ENCODE results near the gene SPIB.

The SPIB gene

DNA sequence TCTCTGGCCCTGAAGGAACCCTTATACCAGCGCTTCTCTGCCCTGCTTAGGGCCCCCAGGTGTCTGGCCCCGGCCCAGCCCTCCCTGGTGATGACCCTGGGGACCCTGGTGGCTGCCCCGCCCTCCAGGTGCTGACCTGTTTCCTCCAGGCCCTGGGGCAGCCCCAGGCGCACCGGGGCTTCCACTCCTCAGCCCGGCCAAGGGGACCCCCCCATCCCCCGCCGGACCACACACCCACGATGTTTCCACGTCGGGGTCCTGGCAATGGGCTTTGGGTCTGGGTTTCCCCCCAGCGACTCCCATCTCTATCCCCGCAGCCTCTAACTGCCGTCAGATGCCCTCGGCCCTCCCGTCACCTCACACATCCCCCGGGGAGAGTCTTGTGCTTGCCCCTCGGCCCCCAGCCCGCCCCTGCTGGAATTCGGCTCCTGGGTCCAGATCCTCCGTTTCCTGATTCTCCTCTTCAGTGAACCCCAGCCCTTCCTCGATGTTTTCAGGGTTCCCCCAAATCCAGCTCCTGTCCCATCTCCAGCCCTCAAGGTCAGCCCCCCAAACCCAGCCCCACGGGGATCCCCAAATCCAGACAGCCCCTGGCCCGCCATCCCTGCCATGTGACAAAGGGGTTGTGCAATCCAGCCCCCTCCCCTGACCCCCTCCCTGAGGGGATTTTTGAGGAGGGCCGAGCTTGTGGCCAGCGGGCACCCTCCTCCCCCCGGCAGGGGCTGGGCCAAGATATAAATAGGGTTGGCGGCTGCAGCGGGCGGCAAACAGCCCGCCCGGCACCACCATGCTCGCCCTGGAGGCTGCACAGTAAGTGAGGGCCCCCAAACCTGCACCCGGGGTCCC, at the start of gene SPIB:
SPIB (plus strand) TSS at position 763 of the 846 bp plus-strand sequence; CDS start at position 788, 25 bp downstream.
- Histone ChIP-seq H3K36me3 (ENCODE audit: insufficient read depth, low read length) (no peaks in the 10 kb centered on the region), H3K9ac (ENCODE audit: low read depth, low read length) (peak within 1 kb of the TSS; percentile 48; the same call in 1 of the 2 replicates), H3K4me1 (ENCODE audit: insufficient read depth, low read length) (peaks cover 8% of the 10 kb centered on the region; the same call in 1 of the 2 replicates), H3K9me3 (ENCODE audit: control insufficient read depth, insufficient read depth, low read length) (no peaks in the 10 kb centered on the region)

DNA sequence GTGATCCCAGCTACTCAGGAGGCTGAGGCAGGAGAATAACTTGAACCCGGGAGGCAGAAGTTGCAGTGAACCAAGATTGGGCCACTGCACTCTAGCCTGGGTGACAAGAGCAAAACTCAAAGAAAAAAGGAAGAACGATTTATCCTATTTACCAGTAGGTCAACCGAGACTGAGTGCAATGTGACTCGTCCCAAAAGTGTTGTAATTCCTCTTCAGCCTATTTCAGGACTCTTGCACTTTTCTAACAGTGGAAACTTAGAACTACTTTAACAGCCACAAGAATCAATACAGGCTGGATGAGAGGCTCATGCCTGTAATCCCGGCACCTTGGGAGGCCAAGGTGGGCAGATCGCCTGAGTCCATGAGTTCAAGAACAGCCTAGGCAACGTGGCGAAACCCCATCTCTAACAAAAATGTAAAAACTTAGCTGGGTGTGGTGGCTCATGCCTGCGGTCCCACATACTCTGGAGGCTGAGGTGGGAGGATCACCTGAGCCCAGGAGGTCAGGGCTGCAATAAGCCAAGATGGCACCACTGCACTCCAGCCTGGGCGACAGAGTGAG, 46.7 kb upstream of the SPIB start:
- H3K4me1 ChIP-seq (ENCODE audit: insufficient read depth, low read length): no peaks in the 10 kb centered on the region; the same call in 1 of the 2 replicates
- no peak overlapping the region for H3K9ac ChIP-seq (ENCODE audit: low read depth, low read length)
- no peaks in the 10 kb centered on the region for H3K36me3 ChIP-seq (ENCODE audit: insufficient read depth, low read length)
- no peaks in the 10 kb centered on the region for H3K9me3 ChIP-seq (ENCODE audit: control insufficient read depth, insufficient read depth, low read length)

DNA sequence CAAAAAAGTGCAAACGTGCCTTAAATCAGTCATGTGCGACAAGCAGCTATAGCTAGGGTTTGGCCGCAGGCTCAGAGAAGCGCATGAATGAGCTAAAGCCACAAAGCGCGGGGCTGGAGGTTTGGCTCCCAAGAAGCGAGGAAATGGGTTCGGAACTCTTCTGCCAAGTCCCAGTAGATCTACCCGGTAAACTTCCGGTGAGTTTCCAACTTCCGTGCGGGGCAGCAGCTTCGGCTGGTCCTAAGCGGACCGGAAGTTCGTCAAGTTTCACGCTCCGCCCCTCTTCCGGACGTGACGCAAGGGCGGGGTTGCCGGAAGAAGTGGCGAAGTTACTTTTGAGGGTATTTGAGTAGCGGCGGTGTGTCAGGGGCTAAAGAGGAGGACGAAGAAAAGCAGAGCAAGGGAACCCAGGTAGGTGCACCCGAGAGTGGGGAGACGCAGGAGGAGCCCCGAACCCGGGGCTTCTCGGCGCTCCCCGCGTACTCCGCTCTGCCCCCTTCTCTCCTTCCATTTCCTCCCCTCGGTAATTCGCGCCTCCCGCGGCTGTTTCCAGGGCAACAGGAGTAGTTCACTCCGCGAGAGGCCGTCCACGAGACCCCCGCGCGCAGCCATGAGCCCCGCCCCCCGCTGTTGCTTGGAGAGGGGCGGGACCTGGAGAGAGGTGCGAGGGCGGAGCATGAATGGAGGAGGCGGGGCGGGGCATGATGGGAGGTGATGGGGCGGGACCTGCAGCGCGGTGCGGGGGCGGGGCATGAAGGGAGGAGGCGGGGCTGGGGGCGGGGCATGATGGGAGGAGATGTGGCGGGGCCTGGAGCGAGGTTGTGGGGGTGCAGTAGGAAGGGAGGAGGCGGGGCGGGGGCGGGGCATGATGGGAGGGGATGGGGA, 42.3 kb upstream of the SPIB start, which contains the start of gene NR1H2:
NR1H2 (plus strand) TSS at position 292 of the 885 bp plus-strand sequence. CDS start 1,149 bp downstream, outside the sequence.
- H3K4me1 ChIP-seq (ENCODE audit: insufficient read depth, low read length): no peaks in the 10 kb centered on the region; the same call in 1 of the 2 replicates
- H3K9me3 ChIP-seq (ENCODE audit: control insufficient read depth, insufficient read depth, low read length): no peaks in the 10 kb centered on the region
- H3K36me3 ChIP-seq (ENCODE audit: insufficient read depth, low read length): 0 out of 2 replicates have a peak, but pooled peaks cover 5% of the 10 kb centered on the region
- H3K9ac ChIP-seq (ENCODE audit: low read depth, low read length): peak within 1 kb of the TSS; percentile 96

DNA sequence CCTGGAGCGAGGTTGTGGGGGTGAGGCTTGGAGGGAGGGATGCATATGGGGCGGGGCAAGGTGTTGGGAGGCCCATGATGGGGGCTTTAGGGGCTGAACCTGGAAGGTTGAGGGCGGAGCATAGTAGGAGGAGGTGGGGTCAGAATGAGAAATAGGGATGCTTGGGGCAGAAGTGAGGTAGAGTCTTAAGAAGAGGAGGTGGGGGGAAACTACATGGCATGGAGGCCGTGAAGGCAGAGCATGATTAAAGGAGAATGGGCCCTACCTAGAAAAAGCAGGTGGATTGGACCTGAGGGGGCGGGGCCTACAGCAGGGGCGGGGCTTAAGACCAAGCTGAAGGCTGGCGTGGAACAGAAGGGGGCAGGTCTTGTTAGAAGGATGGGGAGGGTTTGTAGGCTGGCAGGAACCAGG, 41.7 kb upstream of the SPIB start:
- Histone ChIP-seq H3K9me3 (ENCODE audit: control insufficient read depth, insufficient read depth, low read length) (no peaks in the 10 kb centered on the region), H3K4me1 (ENCODE audit: insufficient read depth, low read length) (no peaks in the 10 kb centered on the region; the same call in 1 of the 2 replicates), H3K36me3 (ENCODE audit: insufficient read depth, low read length) (0 out of 2 replicates have a peak, but pooled peaks cover 5% of the 10 kb centered on the region), H3K9ac (ENCODE audit: low read depth, low read length) (no peak overlapping the region; the same call in 1 of the 2 replicates)

DNA sequence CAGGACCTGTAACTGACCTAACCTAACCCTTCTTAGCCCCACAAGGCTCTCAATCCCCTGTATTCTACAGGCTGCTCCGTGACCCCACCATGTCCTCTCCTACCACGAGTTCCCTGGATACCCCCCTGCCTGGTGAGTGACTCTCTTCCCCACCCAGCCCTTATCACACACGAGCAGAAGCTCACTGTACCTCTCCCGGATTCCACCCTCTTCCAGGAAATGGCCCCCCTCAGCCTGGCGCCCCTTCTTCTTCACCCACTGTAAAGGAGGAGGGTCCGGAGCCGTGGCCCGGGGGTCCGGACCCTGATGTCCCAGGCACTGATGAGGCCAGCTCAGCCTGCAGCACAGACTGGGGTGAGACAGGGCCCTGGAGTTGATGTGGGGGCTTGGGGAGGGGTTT, 41.2 kb upstream of the SPIB start:
- Histone ChIP-seq H3K9ac (ENCODE audit: low read depth, low read length) (no peak overlapping the region), H3K36me3 (ENCODE audit: insufficient read depth, low read length) (0 out of 2 replicates have a peak, but pooled peaks cover 5% of the 10 kb centered on the region), H3K9me3 (ENCODE audit: control insufficient read depth, insufficient read depth, low read length) (no peaks in the 10 kb centered on the region), H3K4me1 (ENCODE audit: insufficient read depth, low read length) (no peaks in the 10 kb centered on the region; the same call in 1 of the 2 replicates)

DNA sequence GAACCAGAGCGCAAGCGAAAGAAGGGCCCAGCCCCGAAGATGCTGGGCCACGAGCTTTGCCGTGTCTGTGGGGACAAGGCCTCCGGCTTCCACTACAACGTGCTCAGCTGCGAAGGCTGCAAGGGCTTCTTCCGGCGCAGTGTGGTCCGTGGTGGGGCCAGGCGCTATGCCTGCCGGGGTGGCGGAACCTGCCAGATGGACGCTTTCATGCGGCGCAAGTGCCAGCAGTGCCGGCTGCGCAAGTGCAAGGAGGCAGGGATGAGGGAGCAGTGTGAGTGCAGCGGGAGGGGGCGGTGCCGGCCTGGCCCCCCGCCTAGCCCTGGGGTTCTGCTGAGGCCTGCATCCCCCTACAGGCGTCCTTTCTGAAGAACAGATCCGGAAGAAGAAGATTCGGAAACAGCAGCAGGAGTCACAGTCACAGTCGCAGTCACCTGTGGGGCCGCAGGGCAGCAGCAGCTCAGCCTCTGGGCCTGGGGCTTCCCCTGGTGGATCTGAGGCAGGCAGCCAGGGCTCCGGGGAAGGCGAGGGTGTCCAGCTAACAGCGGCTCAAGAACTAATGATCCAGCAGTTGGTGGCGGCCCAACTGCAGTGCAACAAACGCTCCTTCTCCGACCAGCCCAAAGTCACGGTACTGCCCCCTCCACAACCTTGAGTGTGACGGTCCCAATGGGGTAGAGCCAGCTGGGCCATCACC, 40.4 kb upstream of the SPIB start:
- no peaks in the 10 kb centered on the region for H3K9me3 ChIP-seq (ENCODE audit: control insufficient read depth, insufficient read depth, low read length)
- no peak overlapping the region for H3K9ac ChIP-seq (ENCODE audit: low read depth, low read length)
- peaks cover 4% of the 10 kb centered on the region; the same call in 1 of the 2 replicates for H3K4me1 ChIP-seq (ENCODE audit: insufficient read depth, low read length)
- H3K36me3 ChIP-seq (ENCODE audit: insufficient read depth, low read length): 0 out of 2 replicates have a peak, but pooled peaks cover 5% of the 10 kb centered on the region

DNA sequence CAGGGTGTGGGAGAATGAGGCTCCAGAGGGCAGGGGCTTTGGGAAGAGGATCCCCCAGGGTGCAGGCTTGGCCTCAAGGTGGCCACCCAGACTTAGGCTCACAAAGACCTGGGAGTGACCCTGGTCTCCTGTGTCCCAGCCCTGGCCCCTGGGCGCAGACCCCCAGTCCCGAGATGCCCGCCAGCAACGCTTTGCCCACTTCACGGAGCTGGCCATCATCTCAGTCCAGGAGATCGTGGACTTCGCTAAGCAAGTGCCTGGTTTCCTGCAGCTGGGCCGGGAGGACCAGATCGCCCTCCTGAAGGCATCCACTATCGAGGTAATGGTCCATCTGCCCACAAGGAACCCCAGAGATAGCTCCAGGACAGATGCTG, 39.9 kb upstream of the SPIB start:
- Histone ChIP-seq H3K9ac (ENCODE audit: low read depth, low read length) (no peak overlapping the region), H3K36me3 (ENCODE audit: insufficient read depth, low read length) (0 out of 2 replicates have a peak, but pooled peaks cover 5% of the 10 kb centered on the region), H3K4me1 (ENCODE audit: insufficient read depth, low read length) (peaks cover 6% of the 10 kb centered on the region; the same call in 1 of the 2 replicates), H3K9me3 (ENCODE audit: control insufficient read depth, insufficient read depth, low read length) (no peaks in the 10 kb centered on the region)

DNA sequence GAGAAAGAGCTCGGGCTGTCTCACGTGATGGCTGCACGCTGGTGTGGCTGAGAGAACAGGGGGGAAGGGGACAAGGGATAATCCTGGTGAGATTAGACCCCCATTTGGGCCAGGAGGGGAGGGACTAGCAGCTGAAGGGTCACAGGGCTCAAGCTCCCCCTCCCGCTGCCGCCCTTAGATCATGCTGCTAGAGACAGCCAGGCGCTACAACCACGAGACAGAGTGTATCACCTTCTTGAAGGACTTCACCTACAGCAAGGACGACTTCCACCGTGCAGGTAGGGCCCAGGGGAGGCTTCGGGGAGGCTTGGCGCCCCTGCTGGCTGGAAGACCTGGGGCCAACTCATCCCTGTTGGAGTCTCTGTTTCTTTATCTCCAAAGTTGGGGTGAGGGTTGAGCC, 39.1 kb upstream of the SPIB start:
- H3K9me3 ChIP-seq (ENCODE audit: control insufficient read depth, insufficient read depth, low read length): no peaks in the 10 kb centered on the region
- peaks cover 6% of the 10 kb centered on the region; the same call in 1 of the 2 replicates for H3K4me1 ChIP-seq (ENCODE audit: insufficient read depth, low read length)
- 0 out of 2 replicates have a peak, but pooled peaks cover 5% of the 10 kb centered on the region for H3K36me3 ChIP-seq (ENCODE audit: insufficient read depth, low read length)
- H3K9ac ChIP-seq (ENCODE audit: low read depth, low read length): no peak overlapping the region

DNA sequence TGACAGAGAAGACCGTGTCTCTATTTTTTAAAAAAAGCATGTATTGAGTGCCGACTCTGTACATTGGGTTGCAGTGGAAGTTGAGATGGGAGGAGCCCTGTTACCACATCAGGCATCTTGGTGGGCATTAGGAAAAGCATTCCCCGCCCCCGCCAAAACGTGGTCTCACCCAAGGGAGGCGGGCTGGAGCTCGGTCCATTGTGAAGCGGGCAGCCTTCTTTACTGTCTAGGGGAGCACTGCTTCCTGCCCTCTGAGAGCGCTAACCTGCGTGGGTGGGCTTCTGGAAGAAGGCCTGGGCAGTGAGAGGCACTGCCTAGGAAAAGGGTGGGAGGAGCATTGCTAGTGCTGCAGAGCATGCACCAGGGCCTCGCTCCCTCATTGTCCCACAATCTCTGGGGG, 38.6 kb upstream of the SPIB start:
- 0 out of 2 replicates have a peak, but pooled peaks cover 5% of the 10 kb centered on the region for H3K36me3 ChIP-seq (ENCODE audit: insufficient read depth, low read length)
- no peak overlapping the region for H3K9ac ChIP-seq (ENCODE audit: low read depth, low read length)
- no peaks in the 10 kb centered on the region for H3K9me3 ChIP-seq (ENCODE audit: control insufficient read depth, insufficient read depth, low read length)
- peaks cover 7% of the 10 kb centered on the region; the same call in 1 of the 2 replicates for H3K4me1 ChIP-seq (ENCODE audit: insufficient read depth, low read length)

DNA sequence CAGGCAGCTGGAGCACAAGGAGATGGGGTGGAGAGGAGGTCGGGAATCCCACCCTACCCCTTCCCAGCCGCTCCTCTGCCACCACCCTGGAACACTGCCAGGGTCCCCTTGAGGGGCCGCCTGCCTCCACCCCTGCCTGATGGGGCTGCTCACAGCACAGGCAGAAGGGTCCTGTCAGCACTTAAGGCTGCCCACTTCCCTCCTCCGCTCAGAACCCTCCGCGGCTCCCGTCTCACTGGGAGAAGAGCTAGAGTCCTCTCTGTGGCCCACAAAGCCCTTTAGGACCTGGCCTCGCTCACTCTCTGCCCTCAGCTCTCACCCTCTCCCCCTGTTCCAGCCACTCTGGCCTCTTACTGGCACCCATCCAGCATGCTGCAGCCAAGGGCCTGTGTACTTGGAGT, 38.0 kb upstream of the SPIB start:
- H3K4me1 ChIP-seq (ENCODE audit: insufficient read depth, low read length): peaks cover 9% of the 10 kb centered on the region; the same call in 1 of the 2 replicates
- no peaks in the 10 kb centered on the region for H3K9me3 ChIP-seq (ENCODE audit: control insufficient read depth, insufficient read depth, low read length)
- 0 out of 2 replicates have a peak, but pooled peaks cover 5% of the 10 kb centered on the region for H3K36me3 ChIP-seq (ENCODE audit: insufficient read depth, low read length)
- no peak overlapping the region for H3K9ac ChIP-seq (ENCODE audit: low read depth, low read length)

DNA sequence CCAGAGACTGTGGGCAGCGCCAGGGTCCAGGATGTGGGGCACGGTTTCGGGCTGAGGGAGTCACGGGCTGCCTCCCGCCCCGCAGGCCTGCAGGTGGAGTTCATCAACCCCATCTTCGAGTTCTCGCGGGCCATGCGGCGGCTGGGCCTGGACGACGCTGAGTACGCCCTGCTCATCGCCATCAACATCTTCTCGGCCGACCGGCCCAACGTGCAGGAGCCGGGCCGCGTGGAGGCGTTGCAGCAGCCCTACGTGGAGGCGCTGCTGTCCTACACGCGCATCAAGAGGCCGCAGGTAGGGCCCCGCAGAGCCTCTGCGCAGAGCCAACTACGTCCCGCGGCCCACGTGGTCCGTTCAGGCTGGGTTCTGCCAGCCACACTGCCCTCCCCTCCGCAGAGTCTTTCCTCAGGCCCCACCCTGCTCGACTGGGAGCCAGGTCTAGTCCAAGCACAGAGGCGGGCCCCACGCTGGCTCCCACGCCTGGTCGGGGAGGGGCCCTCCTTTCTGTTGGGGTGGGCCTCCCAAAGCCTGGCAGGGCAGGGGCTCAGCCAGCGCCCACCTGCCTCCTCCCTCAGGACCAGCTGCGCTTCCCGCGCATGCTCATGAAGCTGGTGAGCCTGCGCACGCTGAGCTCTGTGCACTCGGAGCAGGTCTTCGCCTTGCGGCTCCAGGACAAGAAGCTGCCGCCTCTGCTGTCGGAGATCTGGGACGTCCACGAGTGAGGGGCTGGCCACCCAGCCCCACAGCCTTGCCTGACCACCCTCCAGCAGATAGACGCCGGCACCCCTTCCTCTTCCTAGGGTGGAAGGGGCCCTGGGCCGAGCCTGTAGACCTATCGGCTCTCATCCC, 36.6 kb upstream of the SPIB start:
- 0 out of 2 replicates have a peak, but pooled peaks cover 5% of the 10 kb centered on the region for H3K36me3 ChIP-seq (ENCODE audit: insufficient read depth, low read length)
- H3K9me3 ChIP-seq (ENCODE audit: control insufficient read depth, insufficient read depth, low read length): no peaks in the 10 kb centered on the region
- no peak overlapping the region for H3K9ac ChIP-seq (ENCODE audit: low read depth, low read length)
- peaks cover 9% of the 10 kb centered on the region; the same call in 1 of the 2 replicates for H3K4me1 ChIP-seq (ENCODE audit: insufficient read depth, low read length)

DNA sequence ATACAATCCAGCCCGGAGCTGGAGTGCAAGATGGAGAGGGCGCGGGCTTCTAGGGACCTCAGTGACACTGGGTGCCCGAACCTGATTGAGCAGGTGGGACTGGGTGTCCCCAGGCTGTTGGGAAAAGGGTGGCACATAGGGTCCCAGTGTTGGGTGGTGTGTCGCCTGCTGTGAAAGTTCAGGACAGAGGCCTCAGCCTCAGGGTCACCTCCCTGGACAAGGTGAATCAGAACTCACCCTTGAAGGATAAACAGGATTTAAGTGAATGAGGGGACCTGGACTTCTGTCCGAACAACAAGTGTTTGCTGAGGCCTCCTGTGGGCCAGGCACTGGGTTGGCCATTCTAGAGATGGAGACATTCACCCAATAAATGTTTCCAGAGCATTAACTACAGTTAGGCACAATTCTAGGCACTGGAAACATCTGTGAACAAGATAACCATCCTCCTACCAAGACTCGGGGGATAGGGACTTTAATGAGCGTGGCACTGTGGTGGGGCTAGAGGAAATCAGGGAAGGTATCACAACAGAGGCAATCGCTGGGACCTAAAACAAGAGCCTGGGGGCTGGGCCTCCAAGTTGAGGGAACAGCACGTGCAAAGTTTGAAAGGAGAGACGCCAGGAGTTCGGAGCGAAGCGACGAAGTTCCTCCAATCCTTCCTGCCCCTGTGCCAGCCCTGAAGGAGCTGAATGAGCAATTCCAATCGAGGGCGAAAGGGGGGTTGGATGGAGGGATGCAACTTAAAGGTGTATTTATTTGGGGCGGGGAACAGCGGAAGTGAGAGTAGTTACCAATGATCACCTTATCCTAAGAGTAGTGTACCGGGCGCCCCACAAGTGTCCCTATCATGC, 35.5 kb upstream of the SPIB start:
- peak overlapping the region; percentile 66 for H3K9ac ChIP-seq (ENCODE audit: low read depth, low read length)
- H3K9me3 ChIP-seq (ENCODE audit: control insufficient read depth, insufficient read depth, low read length): no peaks in the 10 kb centered on the region
- peaks cover 9% of the 10 kb centered on the region; the same call in 1 of the 2 replicates for H3K4me1 ChIP-seq (ENCODE audit: insufficient read depth, low read length)
- no peaks in the 10 kb centered on the region; the same call in 1 of the 2 replicates for H3K36me3 ChIP-seq (ENCODE audit: insufficient read depth, low read length)

Data from ES-I3 (cell line).